Activated naive CD4-positive, alpha-beta T cell treated with anti-CD3 and anti-CD28 coated beads, Interleukin-2, amount 50 U/mL, for 24 hours (primary cell): ENCODE data around the gene DGCR2.
"Not testable (repeated sequence)": the region's sequence is repeated elsewhere in the genome, so short reads cannot be mapped to it uniquely, and the experiment has no call there.

Source experiments
- H3K27ac Mint-ChIP-seq: one replicate; pipeline ENCODE4 v1.8.0; 2021; ENCODE audit warnings: mild to moderate bottlenecking, mixed read lengths
- H3K27me3 Mint-ChIP-seq: one replicate; pipeline ENCODE4 v1.8.0; 2021; ENCODE audit warnings: mixed read lengths
- H3K36me3 Mint-ChIP-seq: one replicate; pipeline ENCODE4 v1.8.0; 2021; ENCODE audit warnings: mixed read lengths
- H3K4me1 Mint-ChIP-seq: one replicate; pipeline ENCODE4 v1.8.0; 2021; ENCODE audit warnings: mixed read lengths
- H3K4me3 Mint-ChIP-seq: one replicate; pipeline ENCODE4 v1.8.0; 2021; ENCODE audit warnings: mild to moderate bottlenecking, mixed read lengths
- H3K9me3 Mint-ChIP-seq: one replicate; pipeline ENCODE4 v1.8.0; 2021; ENCODE audit warnings: mixed read lengths

The DGCR2 gene

DNA sequence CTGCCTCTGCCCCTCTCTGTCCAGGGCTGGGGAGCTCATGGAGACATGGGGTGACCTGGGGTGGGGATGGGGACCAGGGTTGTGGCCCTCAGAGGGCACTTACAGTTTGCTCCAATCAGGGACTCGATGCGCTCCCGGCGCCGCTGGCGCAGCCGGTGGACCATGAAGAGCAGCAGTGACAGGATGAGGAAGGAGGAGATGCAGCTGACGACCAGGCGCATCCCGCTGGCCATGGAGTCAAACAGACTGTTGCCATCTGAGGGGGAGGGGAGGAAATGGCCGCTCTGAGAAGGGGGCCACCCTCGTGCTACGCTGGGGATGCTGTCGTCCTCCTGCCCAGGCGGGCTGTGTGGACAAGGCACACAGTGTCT is 80.5 kb downstream of the DGCR2 start:
- no peak overlapping the region for H3K27ac Mint-ChIP-seq
- H3K9me3 Mint-ChIP-seq, result no peaks in the 10 kb centered on the region
- no peaks in the 10 kb centered on the region for H3K27me3 Mint-ChIP-seq
- no peak overlapping the region for H3K4me3 Mint-ChIP-seq
- no peaks in the 10 kb centered on the region for H3K4me1 Mint-ChIP-seq
- peaks cover 7% of the 10 kb centered on the region for H3K36me3 Mint-ChIP-seq

DNA sequence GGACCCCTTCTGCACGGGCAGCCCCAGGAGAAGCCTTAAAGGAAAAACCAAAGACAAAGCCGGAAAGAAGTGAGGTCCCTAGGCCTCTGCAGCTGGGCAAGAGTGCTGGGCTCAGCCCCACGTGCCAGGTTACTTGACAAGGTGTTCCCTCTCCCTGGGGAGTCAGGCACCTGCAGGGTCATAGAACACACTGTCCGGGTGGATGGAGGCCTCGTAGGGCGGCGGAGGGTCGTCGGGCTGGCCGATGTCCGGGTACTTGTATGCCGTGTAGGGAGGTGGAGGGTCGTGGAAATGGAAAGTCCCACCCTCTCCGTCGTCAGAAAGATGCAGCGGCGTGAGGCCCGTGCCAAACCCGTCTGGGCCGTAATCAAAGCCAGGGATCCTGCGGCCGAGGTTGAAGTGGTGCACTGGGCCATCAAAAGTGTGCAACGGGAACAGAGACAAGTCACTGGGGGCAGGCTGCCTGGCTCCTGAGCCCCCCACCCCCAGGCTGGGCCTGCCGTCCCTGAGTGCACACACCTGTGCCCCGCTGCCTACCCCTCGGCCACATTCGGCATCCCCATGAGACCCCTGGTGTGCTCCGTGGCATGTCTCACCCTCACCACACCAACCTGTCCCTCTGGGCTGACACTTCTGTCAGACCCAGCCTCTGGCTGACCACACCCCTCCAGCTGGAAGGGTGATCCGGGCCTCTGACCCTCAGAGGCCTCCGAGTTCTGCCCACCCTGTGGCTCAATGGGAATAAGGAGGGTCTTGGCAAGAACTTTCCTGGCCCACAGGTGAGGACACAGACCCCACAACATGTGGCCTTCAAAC is 81.1 kb downstream of the DGCR2 start:
- Mint-ChIP-seq H3K27ac (no peak overlapping the region), H3K27me3 (no peaks in the 10 kb centered on the region), H3K9me3 (no peaks in the 10 kb centered on the region), H3K36me3 (peaks cover 7% of the 10 kb centered on the region), H3K4me1 (no peaks in the 10 kb centered on the region), H3K4me3 (no peak overlapping the region)

DNA sequence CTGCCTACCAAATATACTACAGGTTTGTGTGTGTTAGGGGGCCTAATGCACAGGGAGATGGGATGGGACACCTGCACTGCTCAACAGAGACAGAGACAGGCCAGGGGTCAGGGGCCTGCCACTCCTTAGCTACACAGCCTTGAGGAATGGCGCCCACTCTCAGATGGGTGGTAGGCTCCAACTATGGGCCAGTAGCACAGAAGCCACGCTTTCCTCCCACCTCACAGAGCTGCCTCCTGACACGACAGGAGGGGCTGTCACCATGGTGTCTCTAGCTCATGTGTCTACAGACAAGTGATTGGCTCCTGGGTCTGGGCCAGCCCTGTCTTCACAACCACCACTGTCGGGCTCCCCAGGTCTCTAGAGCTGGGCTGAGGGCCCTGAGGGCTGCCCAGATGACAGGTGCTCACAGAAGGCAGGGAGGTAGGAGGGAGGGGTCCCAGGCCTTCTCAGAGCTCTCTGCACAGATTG is 81.8 kb downstream of the DGCR2 start:
- Mint-ChIP-seq H3K4me1 (no peaks in the 10 kb centered on the region), H3K9me3 (no peaks in the 10 kb centered on the region), H3K4me3 (no peak overlapping the region), H3K27me3 (no peaks in the 10 kb centered on the region), H3K36me3 (peaks cover 7% of the 10 kb centered on the region), H3K27ac (no peak overlapping the region)

DNA sequence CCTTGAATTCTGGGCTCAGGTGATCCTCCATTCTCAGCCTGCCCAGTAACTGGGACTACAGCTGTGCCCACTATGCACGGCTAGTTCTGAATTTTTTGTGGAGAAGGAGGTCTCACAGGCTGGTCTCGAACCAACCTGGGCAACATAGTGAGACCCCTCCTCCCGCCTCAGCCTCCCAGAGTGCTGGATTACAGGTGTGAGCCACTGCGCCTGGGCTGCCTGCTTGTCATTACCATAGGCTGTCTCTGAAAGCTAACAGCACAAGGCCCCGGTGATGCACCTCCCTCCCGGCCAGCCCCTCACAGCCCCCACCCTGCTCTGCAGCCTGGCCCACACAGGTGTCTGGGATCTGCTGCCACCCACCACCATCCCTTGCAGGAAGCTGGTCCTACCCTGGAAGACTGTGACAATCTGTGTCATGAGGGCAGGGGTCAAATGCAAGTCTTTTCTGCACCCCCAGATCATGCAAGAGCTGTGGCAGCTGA is 82.4 kb downstream of the DGCR2 start:
- Mint-ChIP-seq H3K4me3 (no peak overlapping the region), H3K9me3 (no peaks in the 10 kb centered on the region), H3K27me3 (no peaks in the 10 kb centered on the region), H3K4me1 (no peaks in the 10 kb centered on the region), H3K36me3 (peaks cover 5% of the 10 kb centered on the region), H3K27ac (peak overlapping the region; percentile 68)

DNA sequence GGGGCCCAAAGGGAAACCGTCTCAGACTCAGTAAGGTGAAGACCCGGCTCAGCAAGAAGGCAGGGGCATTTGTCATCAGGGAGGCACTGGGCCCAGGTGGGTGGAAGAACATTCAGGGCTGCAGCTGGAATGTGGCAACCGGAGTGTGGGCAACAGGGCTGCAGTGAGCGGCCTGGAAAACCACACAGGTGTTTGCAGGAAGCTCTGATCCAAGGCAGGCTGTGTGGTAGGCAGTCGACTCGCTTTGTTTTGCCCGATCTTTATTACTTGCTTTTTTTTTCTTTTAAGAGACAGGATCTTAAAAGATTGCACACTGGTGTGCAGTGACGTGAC is 82.8 kb downstream of the DGCR2 start:
- Mint-ChIP-seq H3K4me1 (no peaks in the 10 kb centered on the region), H3K9me3 (no peaks in the 10 kb centered on the region), H3K4me3 (no peak overlapping the region), H3K36me3 (peaks cover 5% of the 10 kb centered on the region), H3K27ac (peak overlapping the region; percentile 68), H3K27me3 (no peaks in the 10 kb centered on the region)

DNA sequence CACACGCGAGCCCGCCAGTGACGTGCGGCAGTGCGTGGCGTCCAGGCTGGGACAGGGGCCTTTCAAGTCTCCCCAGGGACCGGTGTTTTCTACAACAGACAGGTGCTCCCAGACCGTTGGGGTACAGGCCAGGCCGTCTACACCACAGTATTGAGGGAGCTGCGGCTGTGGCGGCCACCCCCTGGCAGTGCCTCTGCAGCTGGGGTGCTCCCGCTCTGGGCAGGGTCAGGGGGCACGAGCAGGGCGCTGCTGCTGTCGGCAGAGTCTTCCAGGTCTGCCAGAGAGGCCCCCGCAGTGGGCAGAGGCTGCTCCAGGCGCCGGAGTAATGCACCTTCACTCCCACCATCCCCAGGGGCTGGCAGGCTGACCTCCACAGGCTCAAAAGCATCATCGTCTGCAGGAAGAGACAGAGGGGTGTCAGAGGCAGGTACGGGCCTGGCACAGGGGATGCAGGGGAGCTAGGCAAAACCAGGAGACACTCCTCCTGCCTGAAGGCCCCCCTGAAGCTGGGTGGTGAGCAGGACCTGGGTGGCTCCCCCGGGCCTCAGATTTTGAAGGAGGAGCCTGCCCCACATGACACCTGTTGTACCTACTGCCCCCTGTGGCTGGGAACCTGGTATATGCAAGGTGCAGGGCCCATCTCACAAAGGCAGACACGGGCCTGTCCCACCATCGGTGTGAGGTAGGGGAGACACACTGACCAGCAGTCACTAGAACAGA is 83.3 kb downstream of the DGCR2 start:
- H3K9me3 Mint-ChIP-seq, result no peaks in the 10 kb centered on the region
- no peaks in the 10 kb centered on the region for H3K4me1 Mint-ChIP-seq
- no peak overlapping the region for H3K27ac Mint-ChIP-seq
- H3K27me3 Mint-ChIP-seq, result no peaks in the 10 kb centered on the region
- H3K36me3 Mint-ChIP-seq, result peaks cover 5% of the 10 kb centered on the region
- no peak overlapping the region for H3K4me3 Mint-ChIP-seq

DNA sequence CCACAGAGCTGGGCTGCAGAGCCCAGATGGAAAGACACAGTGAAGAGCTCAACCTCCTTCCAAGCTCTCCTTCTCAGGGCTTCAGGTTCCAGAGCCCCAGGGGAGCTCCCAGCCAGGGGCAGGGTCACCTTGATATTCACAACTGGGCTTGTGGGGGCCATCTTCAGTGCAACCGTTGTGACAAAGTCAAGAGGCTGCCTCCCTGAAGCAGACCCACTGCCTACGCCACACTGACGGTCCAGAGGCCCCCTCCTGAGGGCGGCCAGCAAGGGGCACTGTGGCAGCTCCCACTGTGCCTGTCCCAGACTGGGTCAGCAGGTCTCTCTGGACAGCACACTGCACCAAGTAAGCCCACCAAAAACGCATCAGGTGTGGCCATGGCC is 84.1 kb downstream of the DGCR2 start:
- H3K9me3 Mint-ChIP-seq, result no peaks in the 10 kb centered on the region
- H3K4me3 Mint-ChIP-seq, result no peak overlapping the region
- no peaks in the 10 kb centered on the region for H3K27me3 Mint-ChIP-seq
- H3K4me1 Mint-ChIP-seq, result no peaks in the 10 kb centered on the region
- peaks cover 5% of the 10 kb centered on the region for H3K36me3 Mint-ChIP-seq
- no peak overlapping the region for H3K27ac Mint-ChIP-seq

DNA sequence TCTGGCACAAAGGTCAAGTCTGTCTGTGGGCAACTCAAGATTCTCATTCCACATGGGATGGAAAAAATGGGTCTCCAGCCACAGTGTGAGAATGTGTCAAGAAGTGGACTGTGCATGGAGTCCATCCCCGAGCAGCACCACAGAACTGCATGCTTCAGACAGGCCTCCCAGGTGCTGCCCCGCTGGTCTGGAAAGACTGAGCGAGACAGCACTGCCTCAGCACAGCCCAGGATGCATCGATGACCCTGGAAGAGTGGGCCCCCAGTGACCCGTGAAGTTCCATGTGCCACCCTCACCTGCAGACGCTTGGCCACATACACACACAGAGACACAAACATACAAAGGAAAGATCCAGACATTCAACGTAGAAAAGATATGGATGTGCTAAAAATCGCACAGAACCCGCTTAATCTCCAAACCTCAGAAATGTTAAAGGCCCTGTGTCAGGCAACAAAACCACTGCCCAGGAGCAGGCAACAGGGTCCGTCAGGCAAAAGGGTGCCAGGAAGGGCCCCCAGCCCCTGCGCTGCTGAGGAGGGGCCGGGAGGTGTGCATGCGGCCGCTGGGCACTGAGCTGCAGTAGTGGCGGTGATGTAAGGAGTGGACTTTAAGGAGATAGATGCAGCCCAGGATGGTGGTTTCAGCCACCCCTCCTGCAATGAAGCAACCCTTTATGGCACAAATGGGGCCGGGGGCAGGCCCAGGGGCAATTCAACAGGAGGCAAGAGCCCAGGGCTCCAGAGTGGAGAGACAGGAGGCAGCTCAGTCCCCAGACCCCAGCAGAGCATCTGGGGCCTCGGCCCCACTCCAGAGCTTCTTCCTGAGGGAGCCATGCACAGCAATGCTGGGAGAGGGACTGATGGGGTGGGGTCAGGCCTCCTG is 84.7 kb downstream of the DGCR2 start:
- Mint-ChIP-seq H3K27me3 (no peaks in the 10 kb centered on the region), H3K27ac (no peak overlapping the region), H3K9me3 (no peaks in the 10 kb centered on the region)

DNA sequence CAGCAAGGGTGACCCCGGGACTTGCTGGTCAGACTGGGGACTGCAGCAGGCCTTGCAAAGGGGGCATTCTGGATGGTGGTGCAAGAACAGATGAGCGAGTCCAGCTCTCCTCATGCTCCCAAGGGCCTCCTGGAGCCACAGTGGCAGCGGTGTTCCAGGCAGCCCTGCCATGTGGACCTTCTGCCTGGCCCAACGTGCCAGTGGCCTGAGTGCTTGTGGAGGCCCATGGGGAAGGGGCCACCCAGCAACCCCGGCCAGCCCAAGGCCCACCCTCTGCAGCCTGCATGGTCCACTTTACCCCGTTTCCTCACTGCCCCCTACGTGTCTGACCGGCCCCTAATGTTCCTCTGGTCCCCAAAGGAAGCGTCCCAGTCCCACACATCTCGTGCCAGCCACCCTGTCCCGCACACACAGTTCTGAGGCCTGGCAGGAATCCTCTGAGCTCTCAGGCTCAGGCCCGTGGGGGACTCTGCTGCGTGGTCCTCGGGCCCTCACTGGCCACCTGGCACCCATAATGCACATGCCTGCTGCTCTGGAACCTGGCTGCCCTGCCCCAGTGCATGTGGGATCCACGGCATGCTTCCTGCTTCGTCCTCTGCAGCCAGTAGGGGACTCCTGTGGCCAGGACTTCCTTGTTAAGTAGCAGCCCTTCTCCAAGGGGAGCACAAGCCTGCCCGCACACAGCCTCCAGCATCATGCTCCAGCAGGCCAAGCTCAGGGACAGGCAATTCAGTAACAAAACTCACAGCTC is 85.5 kb downstream of the DGCR2 start:
- Mint-ChIP-seq H3K4me1 (no peaks in the 10 kb centered on the region), H3K4me3 (no peak overlapping the region), H3K27ac (no peak overlapping the region), H3K27me3 (no peaks in the 10 kb centered on the region), H3K36me3 (peaks cover 3% of the 10 kb centered on the region), H3K9me3 (no peaks in the 10 kb centered on the region)

More for the DNA sequence above, 84.7 kb downstream of the DGCR2 start:
- Mint-ChIP-seq H3K36me3 (peaks cover 5% of the 10 kb centered on the region), H3K4me1 (no peaks in the 10 kb centered on the region), H3K4me3 (no peak overlapping the region)

DNA sequence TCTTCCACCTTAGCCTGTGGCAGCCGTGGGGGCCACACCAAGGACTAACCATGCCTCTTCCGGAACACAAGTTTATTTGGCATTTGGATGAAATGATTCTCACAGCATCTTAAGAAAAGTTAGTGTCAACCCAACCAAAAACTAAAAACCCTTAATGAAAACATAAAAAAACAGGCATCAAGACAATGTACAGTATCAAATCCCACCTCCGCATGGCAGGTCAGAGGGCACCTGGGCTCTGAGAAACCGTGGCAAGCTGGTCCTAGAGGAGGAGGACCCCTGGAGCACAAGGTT is 86.0 kb downstream of the DGCR2 start:
- Mint-ChIP-seq H3K27ac (no peak overlapping the region), H3K4me1 (no peaks in the 10 kb centered on the region), H3K4me3 (no peak overlapping the region), H3K36me3 (peaks cover 2% of the 10 kb centered on the region), H3K9me3 (no peaks in the 10 kb centered on the region), H3K27me3 (no peaks in the 10 kb centered on the region)

DNA sequence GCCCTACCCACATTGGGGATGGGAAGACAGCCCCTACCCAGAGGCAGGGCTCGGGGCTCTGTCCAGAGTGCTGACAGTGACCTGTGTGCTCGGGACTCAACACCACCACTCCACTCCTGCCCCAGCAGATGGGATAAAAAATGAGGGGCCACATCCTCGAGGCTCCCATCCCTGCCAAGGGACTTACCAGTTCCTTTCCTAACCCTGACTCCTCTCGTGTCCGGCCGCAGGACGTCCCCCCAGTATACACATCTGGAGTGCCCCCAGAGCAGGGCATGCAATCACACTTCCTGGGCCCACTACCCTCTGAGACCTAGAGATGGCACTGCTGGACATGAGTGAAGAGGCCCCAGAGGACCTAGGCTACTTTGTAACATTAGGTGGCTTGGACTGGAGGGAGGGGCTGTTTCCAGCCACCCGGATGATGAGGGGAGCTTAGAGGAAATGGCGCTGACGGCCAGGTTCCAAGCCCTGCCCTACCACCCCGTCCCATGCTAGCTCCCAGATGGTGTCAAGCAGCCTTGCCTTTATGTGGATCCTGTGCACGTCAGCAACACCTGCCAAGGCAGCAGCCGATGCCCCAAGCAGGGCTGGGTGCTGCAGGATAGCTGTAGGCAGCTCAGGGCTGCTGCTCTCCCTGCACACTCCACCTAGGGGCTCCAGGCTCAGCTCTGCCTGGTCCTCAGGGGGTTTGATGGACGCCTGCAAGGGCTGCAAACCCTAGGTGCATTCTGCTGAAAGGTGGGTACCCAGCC is 86.6 kb downstream of the DGCR2 start:
- Mint-ChIP-seq H3K4me1 (no peaks in the 10 kb centered on the region), H3K27me3 (no peaks in the 10 kb centered on the region)

DNA sequence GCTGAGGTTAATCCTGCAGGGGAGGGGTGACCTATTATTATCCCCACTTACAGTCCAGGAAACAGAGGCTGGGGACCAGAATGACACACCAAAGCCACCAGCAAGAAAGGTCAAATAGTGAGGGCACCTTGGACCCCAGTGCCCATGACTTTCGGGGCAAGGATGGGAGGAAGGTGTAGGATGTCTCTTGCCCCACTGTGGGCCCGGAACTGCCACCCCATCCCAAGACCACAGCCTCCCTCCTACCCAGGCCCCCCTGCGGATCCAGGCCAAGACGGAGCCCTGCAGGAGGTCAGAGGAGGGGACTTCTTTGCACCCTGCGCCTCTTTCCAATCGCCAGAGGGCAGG is 87.1 kb downstream of the DGCR2 start:
- H3K4me3 Mint-ChIP-seq, H3K9me3 Mint-ChIP-seq, H3K4me1 Mint-ChIP-seq, H3K36me3 Mint-ChIP-seq, H3K27ac Mint-ChIP-seq, H3K27me3 Mint-ChIP-seq: not testable (repeated sequence)

More for the DNA sequence above, 86.6 kb downstream of the DGCR2 start:
- Mint-ChIP-seq H3K36me3 (peaks cover 1% of the 10 kb centered on the region), H3K4me3 (no peak overlapping the region), H3K9me3 (no peaks in the 10 kb centered on the region), H3K27ac (no peak overlapping the region)

DNA sequence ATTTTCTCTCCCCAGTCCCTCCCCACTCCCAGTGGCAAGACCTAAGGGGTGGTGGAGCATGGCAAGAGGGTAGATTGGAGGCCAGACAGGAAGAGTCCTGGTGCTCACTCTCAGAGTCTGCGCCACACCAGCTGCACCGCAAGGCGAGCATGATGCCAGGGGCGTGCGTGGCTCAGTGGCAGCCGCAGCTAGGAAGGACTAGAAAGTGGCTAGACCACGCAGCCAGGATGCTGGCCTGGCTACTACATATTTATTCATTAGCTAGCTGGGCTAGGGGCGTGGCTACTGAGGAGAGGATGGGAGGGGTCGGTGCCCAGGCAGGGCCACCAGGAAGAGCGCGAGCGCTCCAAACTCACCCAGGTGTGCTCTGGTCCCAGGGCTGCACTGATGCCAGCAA is 87.5 kb downstream of the DGCR2 start:
- not testable (repeated sequence) for H3K27ac Mint-ChIP-seq, H3K4me1 Mint-ChIP-seq, H3K36me3 Mint-ChIP-seq, H3K9me3 Mint-ChIP-seq, H3K27me3 Mint-ChIP-seq, H3K4me3 Mint-ChIP-seq

DNA sequence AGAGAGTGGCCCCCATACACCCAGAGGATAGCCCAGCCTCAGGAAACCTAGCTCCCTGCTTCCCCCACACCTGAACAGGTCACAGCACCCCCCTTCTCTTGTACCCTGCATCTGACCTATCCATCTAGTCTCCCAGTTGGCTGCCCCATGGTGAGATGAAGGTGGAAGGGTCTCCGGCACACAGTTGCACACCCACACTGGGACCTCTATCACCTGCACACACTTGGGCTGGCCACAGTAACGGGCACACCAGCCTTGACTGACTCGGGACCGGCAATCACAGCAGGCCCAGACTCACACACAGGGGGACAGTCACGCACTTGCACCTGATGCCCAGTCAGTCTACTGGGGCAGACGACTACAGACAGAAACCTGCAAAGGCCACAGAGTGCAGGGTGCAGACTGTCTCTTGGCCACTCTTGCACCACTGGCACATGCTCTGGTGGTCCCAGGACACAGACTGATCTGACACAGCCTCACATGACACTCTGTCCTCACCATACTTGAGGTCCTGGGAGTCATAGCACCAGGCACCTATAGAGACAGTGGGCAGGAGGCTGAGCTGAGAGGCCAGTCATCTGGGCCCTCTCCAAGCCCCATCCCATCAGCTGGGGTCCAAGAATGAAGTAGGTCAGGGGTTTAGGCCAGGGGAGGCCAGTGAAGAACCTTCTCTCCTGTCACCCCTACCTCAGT is 88.0 kb downstream of the DGCR2 start:
- H3K27ac Mint-ChIP-seq, result peak overlapping the region; percentile 30
- not testable (repeated sequence) for H3K4me3 Mint-ChIP-seq, H3K9me3 Mint-ChIP-seq, H3K27me3 Mint-ChIP-seq, H3K36me3 Mint-ChIP-seq, H3K4me1 Mint-ChIP-seq
